Measurements from ENCODE around the gene COMMD6.
A peak's percentile ranks its signal among the peaks of the same experiment; 100 is the strongest.

The COMMD6 gene

DNA sequence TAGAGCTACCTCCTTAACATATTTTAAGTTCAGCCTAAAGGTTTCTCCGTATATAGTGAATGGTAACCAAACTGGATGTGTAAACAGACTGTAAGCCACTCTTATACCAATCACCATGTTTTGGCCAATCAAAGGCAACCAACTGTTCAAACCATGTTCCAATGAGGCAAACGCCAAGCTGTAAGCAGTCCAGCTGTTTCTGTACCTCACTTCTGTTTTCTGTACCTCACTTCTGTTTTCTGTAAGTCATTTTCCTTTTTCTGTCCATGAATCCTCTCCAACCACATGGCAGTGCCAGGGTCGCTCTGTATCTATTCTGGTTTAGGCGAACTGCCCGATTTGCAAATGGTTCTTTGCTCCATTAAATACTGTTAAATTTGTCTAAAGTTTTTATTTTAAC is 24.4 kb downstream of the COMMD6 start:
- POLR2A ChIA-PET, result no interaction called here
- CTCF ChIA-PET, result interaction anchor here (0.9 to 3.3 kb wide), 9 partner anchors 8 to 81 kb away, joined by 3 to 11 read pairs (median 7); partner anchors contain the start of genes TBC1D4 and UCHL3
- no peak for DNase-seq (ENCODE audit: extremely low spot score)
- TF ChIP-seq, protein P1, sequence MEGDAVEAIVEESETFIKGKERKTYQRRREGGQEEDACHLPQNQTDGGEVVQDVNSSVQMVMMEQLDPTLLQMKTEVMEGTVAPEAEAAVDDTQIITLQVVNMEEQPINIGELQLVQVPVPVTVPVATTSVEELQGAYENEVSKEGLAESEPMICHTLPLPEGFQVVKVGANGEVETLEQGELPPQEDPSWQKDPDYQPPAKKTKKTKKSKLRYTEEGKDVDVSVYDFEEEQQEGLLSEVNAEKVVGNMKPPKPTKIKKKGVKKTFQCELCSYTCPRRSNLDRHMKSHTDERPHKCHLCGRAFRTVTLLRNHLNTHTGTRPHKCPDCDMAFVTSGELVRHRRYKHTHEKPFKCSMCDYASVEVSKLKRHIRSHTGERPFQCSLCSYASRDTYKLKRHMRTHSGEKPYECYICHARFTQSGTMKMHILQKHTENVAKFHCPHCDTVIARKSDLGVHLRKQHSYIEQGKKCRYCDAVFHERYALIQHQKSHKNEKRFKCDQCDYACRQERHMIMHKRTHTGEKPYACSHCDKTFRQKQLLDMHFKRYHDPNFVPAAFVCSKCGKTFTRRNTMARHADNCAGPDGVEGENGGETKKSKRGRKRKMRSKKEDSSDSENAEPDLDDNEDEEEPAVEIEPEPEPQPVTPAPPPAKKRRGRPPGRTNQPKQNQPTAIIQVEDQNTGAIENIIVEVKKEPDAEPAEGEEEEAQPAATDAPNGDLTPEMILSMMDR (IDR thresholded peaks at IDR 0.05; ENCODE audit: control extremely low read depth, extremely low read depth, low read depth, missing control alignments), result no peak

DNA sequence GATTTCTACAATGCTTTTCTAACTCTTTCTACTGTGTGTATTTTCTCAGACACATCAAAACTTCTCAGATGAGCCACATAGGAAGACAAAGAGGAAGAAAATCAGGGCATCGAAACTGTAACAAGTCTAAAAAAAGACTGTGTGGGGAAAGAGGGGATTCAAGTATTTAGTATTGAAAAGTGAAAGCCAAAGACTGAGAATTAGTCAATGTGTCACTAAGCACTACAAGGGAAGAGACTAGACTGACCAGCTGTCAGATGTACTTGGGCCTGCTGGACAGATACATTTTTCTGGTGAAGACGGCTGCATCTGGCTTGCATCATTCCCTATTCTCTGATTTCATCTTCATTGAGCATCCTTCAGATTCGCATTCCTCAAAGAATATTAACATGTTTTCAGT is 25.4 kb downstream of the COMMD6 start:
- ChIA-PET POLR2A (interaction anchor here (0.6 kb wide), 1 partner anchor 33 kb away, joined by 6 read pairs; no protein-coding TSS in a partner anchor), CTCF (interaction anchor here (1.2 to 3.3 kb wide), 3 partner anchors 8 to 28 kb away, joined by 4 to 11 read pairs (median 5); no protein-coding TSS in a partner anchor)
- TF ChIP-seq, protein P1 (IDR thresholded peaks at IDR 0.05; ENCODE audit: control extremely low read depth, extremely low read depth, low read depth, missing control alignments), result no peak
- DNase-seq (ENCODE audit: extremely low spot score), result peak; percentile 68

DNA sequence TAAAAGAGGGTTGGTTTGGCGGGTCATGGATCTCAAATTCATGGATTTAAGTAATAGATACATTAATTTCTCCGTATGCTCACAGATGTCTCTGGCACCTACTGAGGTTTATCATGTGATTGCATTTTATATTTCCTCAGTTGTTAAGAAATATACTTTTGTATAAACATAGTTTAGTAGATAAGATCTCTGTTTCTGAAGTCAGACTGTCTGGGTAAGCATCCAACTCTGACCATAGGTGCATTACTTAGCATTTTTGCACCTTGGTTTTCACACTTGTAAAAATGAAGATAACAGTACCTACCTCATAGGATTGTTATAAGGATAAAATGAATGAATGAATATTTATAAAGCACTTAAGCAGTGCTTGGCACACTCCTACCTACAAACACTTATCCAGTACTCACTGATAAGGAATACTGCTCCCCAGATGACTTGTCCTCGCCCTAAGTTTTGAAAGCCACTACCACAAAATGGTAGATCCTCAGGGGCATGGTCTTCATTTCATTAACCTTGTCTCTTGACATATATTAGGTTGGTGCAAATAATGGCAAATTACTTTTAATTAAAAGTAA is 26.5 kb downstream of the COMMD6 start:
- TF ChIP-seq, protein P1 (IDR thresholded peaks at IDR 0.05; ENCODE audit: control extremely low read depth, extremely low read depth, low read depth, missing control alignments), result no peak
- DNase-seq (ENCODE audit: extremely low spot score), result no peak
- CTCF ChIA-PET, result no interaction called here
- POLR2A ChIA-PET, result no interaction called here

DNA sequence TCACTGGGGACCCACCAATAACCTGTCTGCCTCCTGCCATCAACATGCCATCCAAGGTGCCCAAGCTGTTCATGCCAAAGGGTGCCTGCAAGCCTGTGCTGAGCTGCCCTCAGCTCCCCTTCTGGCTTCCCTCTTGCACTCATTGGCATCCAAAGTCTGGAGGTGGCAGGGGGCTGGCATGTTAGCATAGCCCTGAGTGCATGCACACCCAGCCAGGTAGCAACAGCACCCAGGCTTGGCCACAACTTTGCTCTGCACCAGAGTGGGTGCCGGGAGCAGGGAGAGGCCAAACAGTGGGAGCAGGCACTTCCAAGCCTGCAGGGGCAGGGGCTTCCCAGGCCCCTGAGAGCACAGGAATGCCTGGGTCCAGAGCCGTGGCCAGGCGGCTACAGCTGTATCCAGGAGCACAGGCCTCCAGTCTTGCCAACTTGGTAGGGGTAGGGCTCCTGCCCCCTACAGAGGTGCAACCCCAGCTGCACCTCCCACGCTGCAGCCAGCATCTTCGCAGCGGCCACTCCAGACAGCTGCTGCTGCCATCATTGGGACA is 29.6 kb downstream of the COMMD6 start:
- TF ChIP-seq, protein P1 (IDR thresholded peaks at IDR 0.05; ENCODE audit: control extremely low read depth, extremely low read depth, low read depth, missing control alignments), result no peak
- POLR2A ChIA-PET, result no interaction called here
- CTCF ChIA-PET, result interaction anchor here (1.8 kb wide), 1 partner anchor 25 kb away, joined by 6 read pairs; no protein-coding TSS in a partner anchor
- DNase-seq (ENCODE audit: extremely low spot score), result no peak

DNA sequence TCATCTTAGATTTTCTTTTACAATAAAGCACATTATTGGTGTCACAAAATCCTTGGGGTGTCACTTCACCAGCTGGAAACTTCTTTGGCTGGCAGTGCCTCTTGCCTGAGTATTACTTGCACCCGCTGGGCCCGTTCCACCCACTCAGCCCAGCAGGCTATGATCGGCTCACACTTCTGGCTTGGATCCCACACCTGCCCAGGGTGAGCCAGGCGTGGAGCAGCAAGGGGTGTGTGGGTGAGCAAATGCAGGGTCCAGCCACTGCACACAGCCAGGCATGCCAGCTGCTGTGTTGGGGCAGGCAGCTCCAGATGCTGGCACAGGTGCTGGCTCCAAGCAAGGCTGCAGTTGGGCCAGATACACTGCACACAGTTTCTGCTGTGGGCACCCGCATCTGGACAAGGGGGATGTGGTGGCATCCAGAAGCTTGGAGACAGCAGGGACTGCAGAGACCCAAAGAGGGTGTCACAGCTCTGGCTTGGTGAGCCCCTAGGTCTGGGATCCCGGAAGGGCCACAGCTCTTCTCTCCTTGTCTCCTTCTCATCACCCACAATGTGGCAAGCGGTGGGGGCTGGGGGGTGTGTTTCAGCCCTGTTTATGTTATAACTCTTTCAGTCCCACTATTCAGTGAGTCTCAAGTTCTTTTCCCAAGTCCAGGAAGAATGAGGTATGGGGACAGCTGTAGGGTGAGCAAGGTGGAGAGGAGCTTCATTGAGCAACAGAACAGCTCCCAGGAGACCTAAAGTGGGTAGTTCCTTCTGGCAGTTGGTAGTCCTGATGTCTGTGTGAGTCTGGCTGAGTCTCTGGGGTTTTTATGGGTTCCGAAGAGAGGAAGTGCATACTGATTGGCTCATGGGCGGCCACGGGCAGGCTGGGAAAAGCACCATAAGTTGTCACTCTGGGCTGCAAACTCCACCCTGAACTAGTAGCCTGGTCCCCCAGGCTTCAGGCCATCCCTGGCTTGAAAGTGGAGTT is 30.3 kb downstream of the COMMD6 start:
- TF ChIP-seq, protein P1 (IDR thresholded peaks at IDR 0.05; ENCODE audit: control extremely low read depth, extremely low read depth, low read depth, missing control alignments), result no peak
- CTCF ChIA-PET, result interaction anchor here (0.9 to 1.8 kb wide), 3 partner anchors 24 to 134 kb away, joined by 3 to 6 read pairs (median 4); no protein-coding TSS in a partner anchor
- DNase-seq (ENCODE audit: extremely low spot score), result no peak
- POLR2A ChIA-PET, result no interaction called here

DNA sequence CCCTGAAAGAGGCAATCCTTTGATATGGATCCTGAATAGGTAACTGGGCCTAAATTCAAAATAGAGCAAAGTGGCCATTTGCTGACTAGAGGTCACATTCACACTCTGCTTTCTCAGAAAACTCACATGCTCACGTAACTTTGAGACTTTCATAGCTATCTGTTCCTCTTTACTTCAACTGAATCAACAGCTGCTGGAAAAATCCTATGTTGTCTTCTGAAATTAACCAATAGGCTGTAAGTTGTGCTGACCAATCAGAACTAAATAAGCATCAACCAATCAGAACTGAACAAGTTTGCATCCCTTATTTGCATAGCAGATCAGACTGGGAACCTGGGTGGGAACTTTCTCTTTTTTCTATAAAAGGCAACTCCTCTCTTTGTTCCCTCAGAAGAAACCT is 31.6 kb downstream of the COMMD6 start:
- DNase-seq (ENCODE audit: extremely low spot score), result no peak
- TF ChIP-seq, protein P1 (IDR thresholded peaks at IDR 0.05; ENCODE audit: control extremely low read depth, extremely low read depth, low read depth, missing control alignments), result no peak
- POLR2A ChIA-PET, result no interaction called here
- CTCF ChIA-PET, result interaction anchor here (1.3 kb wide), 1 partner anchor 24 kb away, joined by 6 read pairs; the partner anchor contains the start of gene TBC1D4
